ENCODE data around the gene KRTAP5-8. TPM values are rescaled to one million over a fixed set of nuclear protein-coding genes. Genes with fewer than 3 reads are reported as not detected.
A peak's percentile ranks its signal among the peaks of the same experiment; 100 is the strongest.
"Not testable (repeated sequence)": the region's sequence is repeated elsewhere in the genome, so short reads cannot be mapped to it uniquely, and the experiment has no call there.

The KRTAP5-8 gene
- total and polyA plus RNA-seq, 12 donors: 0.28 TPM; not detected in 11

DNA sequence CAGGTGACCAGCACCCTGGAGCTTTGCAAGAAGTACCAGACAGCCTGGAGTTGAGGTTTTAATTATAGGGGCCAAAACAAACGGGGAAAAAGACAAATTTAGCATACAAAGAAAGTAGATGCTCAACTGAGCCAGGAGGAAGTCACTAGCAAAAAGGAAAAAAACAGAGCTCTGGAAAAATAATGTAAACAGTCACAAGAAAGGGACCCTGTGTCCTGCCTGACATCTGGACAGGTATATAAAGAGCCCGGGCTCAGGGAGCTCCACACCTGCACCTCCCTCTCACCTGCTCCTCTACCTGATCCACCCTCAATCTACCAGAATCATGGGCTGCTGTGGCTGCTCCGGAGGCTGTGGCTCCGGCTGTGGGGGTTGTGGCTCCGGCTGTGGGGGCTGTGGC, 27.4 kb downstream of the KRTAP5-8 start, which contains the start of gene KRTAP5-10:
Gene KRTAP5-10, plus strand, starts transcription at position 301 of the 400 bp plus-strand sequence. Its CDS starts 25 bp downstream, at position 326.
- WGBS, 4 donors: 51 to 71% (median 58%) methylated on average over 2 to 5 of the region's 5 CpGs
- intact Hi-C loops (cut with DNase I): no loop called here
- H3K9me3 ChIP-seq (replicated peaks in 1 of 3): no peaks in the 10 kb centered on the region
- H3K27ac ChIP-seq: no peak within 1 kb of the TSS
- no peak within 1 kb of the TSS for H3K4me3 ChIP-seq
- H3K36me3 ChIP-seq (replicated peaks in 1 of 2): no peaks in the 10 kb centered on the region
- no peak for DNase-seq
- TF ChIP-seq CTCF (IDR thresholded peaks at IDR 0.05) (no peak), POLR2A (IDR thresholded peaks at IDR 0.05) (no peak)
- no peaks in the 10 kb centered on the region for H3K4me1 ChIP-seq (replicated peaks in 1 of 2)
- H3K27me3 ChIP-seq: peaks cover 5% of the 10 kb centered on the region

GRCh38 chr11:71566081-71566620, 28.3 kb downstream of the KRTAP5-8 start:
- DNase-seq: no peak
- 61 to 65% (median 62%) methylated on average over 8 to 10 of the region's 10 CpGs for WGBS, 4 donors
- no peak overlapping the region for H3K4me3 ChIP-seq
- TF ChIP-seq CTCF (IDR thresholded peaks at IDR 0.05): no peak
- no peak for TF ChIP-seq POLR2A (IDR thresholded peaks at IDR 0.05)
- no peak overlapping the region for H3K27ac ChIP-seq
- H3K27me3 ChIP-seq: peaks cover 5% of the 10 kb centered on the region
- H3K9me3 ChIP-seq (replicated peaks in 1 of 3): no peaks in the 10 kb centered on the region
- H3K36me3 ChIP-seq (replicated peaks in 1 of 2): no peaks in the 10 kb centered on the region
- intact Hi-C loops (cut with DNase I): no loop called here
- H3K4me1 ChIP-seq (replicated peaks in 1 of 2): no peaks in the 10 kb centered on the region

DNA sequence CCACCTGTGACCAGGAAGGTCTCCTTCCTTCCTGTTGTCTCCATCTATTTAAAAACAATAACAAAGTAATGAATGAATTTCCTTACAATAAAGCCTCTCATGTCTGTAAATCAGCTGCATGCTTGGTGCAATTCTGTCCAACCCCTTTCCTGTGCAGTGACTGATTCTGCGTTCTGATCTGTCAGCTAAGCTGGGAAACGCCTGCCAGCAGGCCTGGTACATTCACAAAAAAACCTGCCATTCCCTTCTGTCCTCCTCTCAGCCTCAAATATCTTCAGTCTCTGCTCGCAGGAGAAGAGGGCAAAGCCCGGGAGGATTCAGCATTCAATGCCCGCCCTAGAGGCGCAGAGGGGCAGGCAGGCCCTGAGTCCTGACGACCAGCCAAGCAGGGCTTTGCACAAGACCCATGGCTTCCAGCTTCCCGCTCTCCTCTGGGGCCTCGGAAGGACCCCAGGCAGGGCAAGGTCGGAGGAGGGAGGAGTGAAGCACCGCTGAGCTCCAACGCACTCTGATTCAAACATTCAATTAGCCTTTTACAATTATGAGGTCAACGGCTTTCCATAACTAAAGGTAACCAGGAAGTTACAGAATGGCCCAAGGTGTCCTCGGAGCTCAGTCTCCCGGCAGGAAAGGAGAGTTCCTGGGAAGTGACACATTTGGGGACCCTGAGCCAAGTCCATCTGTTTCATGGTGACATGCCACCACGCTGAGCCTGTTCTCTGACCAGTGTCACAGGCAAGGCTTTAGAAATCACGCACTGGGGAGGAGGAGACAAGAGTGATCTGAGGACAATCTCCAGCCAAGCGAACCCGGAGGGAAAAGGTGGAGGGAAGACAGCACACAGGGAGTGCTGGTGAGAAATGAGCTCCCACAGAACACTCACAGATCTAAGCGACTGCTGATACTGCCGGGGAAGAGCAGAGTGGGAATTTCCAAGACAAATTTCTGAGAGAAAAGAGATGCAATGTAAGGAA, 29.1 kb downstream of the KRTAP5-8 start:
- H3K27me3 ChIP-seq; intact Hi-C loops (cut with DNase I); H3K36me3 ChIP-seq (replicated peaks in 1 of 2); DNase-seq; H3K4me1 ChIP-seq (replicated peaks in 1 of 2); H3K4me3 ChIP-seq; H3K27ac ChIP-seq; H3K9me3 ChIP-seq (replicated peaks in 1 of 3): not testable (repeated sequence)
- WGBS, 4 donors: 46 to 75% (median 70%) methylated on average over 9 to 20 of the region's 21 CpGs

DNA sequence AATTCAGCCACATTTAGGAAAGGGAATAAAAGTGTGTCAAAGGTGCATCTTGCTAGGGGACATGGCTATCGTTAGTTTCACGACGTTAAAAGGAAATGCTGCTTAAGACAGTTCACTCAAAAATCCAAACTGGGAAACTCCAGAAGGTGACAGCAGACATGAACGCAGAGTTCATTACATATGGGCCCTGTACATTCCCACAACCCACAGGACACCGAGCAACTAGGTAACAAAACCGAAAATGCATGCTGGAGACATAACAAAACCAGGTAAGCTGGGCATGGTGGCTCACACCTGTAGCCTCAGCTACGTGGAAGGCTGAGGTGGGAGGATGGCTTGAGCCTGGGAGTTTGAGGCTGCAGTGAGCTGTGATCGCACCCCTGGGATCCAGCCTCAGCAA, 29.8 kb downstream of the KRTAP5-8 start:
- H3K9me3 ChIP-seq (replicated peaks in 1 of 3); H3K27me3 ChIP-seq; intact Hi-C loops (cut with DNase I); H3K4me3 ChIP-seq; H3K4me1 ChIP-seq (replicated peaks in 1 of 2); H3K36me3 ChIP-seq (replicated peaks in 1 of 2); DNase-seq; H3K27ac ChIP-seq: not testable (repeated sequence)
- WGBS, 4 donors: 53 to 77% (median 69%) methylated on average over 7 to 8 of the region's 8 CpGs

GRCh38 chr11:71568704-71569349, 31.0 kb downstream of the KRTAP5-8 start:
- DNase-seq: peak in 6 of 7 donors; percentile 25 to 63 (median 40)
- H3K4me1 ChIP-seq (replicated peaks in 1 of 2): no peaks in the 10 kb centered on the region

GRCh38 chr11:71571101-71571850, 33.5 kb downstream of the KRTAP5-8 start:
- H3K4me3 ChIP-seq; H3K4me1 ChIP-seq (replicated peaks in 1 of 2); DNase-seq; H3K36me3 ChIP-seq (replicated peaks in 1 of 2); H3K9me3 ChIP-seq (replicated peaks in 1 of 3); H3K27ac ChIP-seq; H3K27me3 ChIP-seq; intact Hi-C loops (cut with DNase I): not testable (repeated sequence)
- WGBS, 4 donors: 77 to 86% (median 82%) methylated on average over 12 to 37 of the region's 39 CpGs

More at GRCh38 chr11:71568704-71569349, 31.0 kb downstream of the KRTAP5-8 start:
- TF ChIP-seq POLR2A (IDR thresholded peaks at IDR 0.05) (no peak), CTCF (IDR thresholded peaks at IDR 0.05) (no peak)
- Histone ChIP-seq H3K4me3 (no peak overlapping the region), H3K27ac (no peak overlapping the region), H3K27me3 (peaks cover 3% of the 10 kb centered on the region), H3K9me3 (replicated peaks in 1 of 3) (no peaks in the 10 kb centered on the region), H3K36me3 (replicated peaks in 1 of 2) (no peaks in the 10 kb centered on the region)
- intact Hi-C loops (cut with DNase I): no loop called here
- 32 to 61% (median 53%) methylated on average over 7 to 8 of the region's 8 CpGs for WGBS, 4 donors

All from adrenal gland (tissue), 12 donors.